Karpas-422 (cell line): ENCODE measurements around the gene ISOC1. TPM values are rescaled to one million over a fixed set of nuclear protein-coding genes. Genes with fewer than 3 reads are reported as not detected.

ENCODE experiments used
- DNase-seq: peaks from one replicate; pipeline ENCODE4 v3.0.0-alpha.2; 2015
- H2AFZ ChIP-seq: fragments of 200-600 bp; sonication (generic); 2 replicates; pipeline ENCODE4 v1.6.1; 2014; ENCODE audit warnings: antibody characterized with exemption, low read length, mixed read lengths
- H3K27ac ChIP-seq: fragments of 200-600 bp; sonication (generic); 2 replicates; pipeline ENCODE4 v1.5.1; 2014; ENCODE audit warnings: mild to moderate bottlenecking, low read length, moderate library complexity
- H3K27me3 ChIP-seq: fragments of 200-600 bp; sonication (generic); 2 replicates; pipeline ENCODE4 v1.6.1; 2014; ENCODE audit warnings: low read length, mixed read lengths
- H3K36me3 ChIP-seq: fragments of 200-600 bp; sonication (generic); 2 replicates; pipeline ENCODE4 v1.6.1; 2014; ENCODE audit warnings: low read length, mixed read lengths; ENCODE audit not compliant: insufficient read depth
- H3K4me1 ChIP-seq: fragments of 200-600 bp; sonication (generic); 2 replicates; pipeline ENCODE4 v1.6.1; 2014; ENCODE audit warnings: mild to moderate bottlenecking, low read length, mixed read lengths
- H3K4me2 ChIP-seq: fragments of 200-600 bp; sonication (generic); 2 replicates; pipeline ENCODE4 v1.6.1; 2014; ENCODE audit warnings: low read length, low read depth, mild to moderate bottlenecking; ENCODE audit not compliant: poor library complexity, severe bottlenecking
- H3K4me3 ChIP-seq: fragments of 200-600 bp; sonication (generic); 2 replicates; pipeline ENCODE4 v1.5.1; 2014; ENCODE audit warnings: mild to moderate bottlenecking, antibody characterized with exemption, low read length, mixed read lengths
- H3K79me2 ChIP-seq: fragments of 200-600 bp; sonication (generic); 2 replicates; pipeline ENCODE4 v1.6.1; 2014; ENCODE audit warnings: mild to moderate bottlenecking, low read length, mixed read lengths
- H3K9ac ChIP-seq: fragments of 200-600 bp; sonication (generic); 2 replicates; pipeline ENCODE4 v1.6.0; 2014; ENCODE audit warnings: low read length
- H3K9me2 ChIP-seq: fragments of 200-600 bp; sonication (generic), shearing (Covaris generic); replicated peaks from 2 replicates; pipeline ENCODE4 v1.6.0; 2014; ENCODE audit warnings: mild to moderate bottlenecking, low read length, moderate library complexity; ENCODE audit not compliant: insufficient read depth
- H3K9me3 ChIP-seq: fragments of 300-700, 200-600 bp; sonication (generic); 2 replicates; pipeline ENCODE4 v1.6.1; 2014; ENCODE audit warnings: low read length, mixed read lengths
- H4K20me1 ChIP-seq: fragments of 200-600 bp; sonication (generic); 2 replicates; pipeline ENCODE4 v1.6.1; 2014; ENCODE audit warnings: mild to moderate bottlenecking, antibody characterized with exemption, low read length, low read depth; ENCODE audit not compliant: insufficient read depth
- total RNA-seq: library from RNA; depleted of rRNA; stranded (reverse); fragments of >200 nt; shearing (Covaris generic); gene quantifications from 2 replicates; pipeline ENCODE4 v1.2.3, GENCODE V29; 2014; ENCODE audit warnings: low replicate concordance

Gene ISOC1
- total RNA-seq, 1 experiment from 2014 or later = 20.3 TPM

- Histone ChIP-seq H3K4me1 (peaks cover 16% of the 10 kb centered on the region), H3K36me3 (no peaks in the 10 kb centered on the region), H3K4me3 (no peak overlapping the region), H4K20me1 (no peaks in the 10 kb centered on the region), H3K4me2 (no peak overlapping the region), H3K79me2 (no peaks in the 10 kb centered on the region), H3K27me3 (no peaks in the 10 kb centered on the region), H3K9ac (no peak overlapping the region), H3K9me2 (no peaks in the 10 kb centered on the region), H3K27ac (no peak overlapping the region), H2AFZ (no peak overlapping the region), H3K9me3 (no peaks in the 10 kb centered on the region)
- no peak for DNase-seq
These were observed 28.0 kb downstream of the ISOC1 start for GRCh38 chr5:129122560-129122959.

- H3K36me3 ChIP-seq = no peaks in the 10 kb centered on the region
- no peaks in the 10 kb centered on the region for H3K9me3 ChIP-seq
- no peak overlapping the region for H2AFZ ChIP-seq
- H3K4me1 ChIP-seq = peaks cover 16% of the 10 kb centered on the region
- DNase-seq = no peak
- no peaks in the 10 kb centered on the region for H3K79me2 ChIP-seq
- H3K4me2 ChIP-seq = no peak overlapping the region
- no peak overlapping the region for H3K27ac ChIP-seq
- H3K4me3 ChIP-seq = no peak overlapping the region
- no peak overlapping the region for H3K9ac ChIP-seq
- H3K27me3 ChIP-seq = no peaks in the 10 kb centered on the region
- no peaks in the 10 kb centered on the region for H3K9me2 ChIP-seq
- no peaks in the 10 kb centered on the region for H4K20me1 ChIP-seq
These were observed 30.1 kb downstream of the ISOC1 start for GRCh38 chr5:129124608-129125007.

GRCh38 chr5:129125819-129126218 is 31.3 kb downstream of the ISOC1 start:
- no peak overlapping the region for H3K9ac ChIP-seq
- no peaks in the 10 kb centered on the region for H3K79me2 ChIP-seq
- H3K4me2 ChIP-seq = no peak overlapping the region
- no peak overlapping the region for H3K4me3 ChIP-seq
- H3K9me2 ChIP-seq = no peaks in the 10 kb centered on the region
- DNase-seq = peak; percentile 7
- H3K9me3 ChIP-seq = no peaks in the 10 kb centered on the region
- no peaks in the 10 kb centered on the region for H3K27me3 ChIP-seq
- peaks cover 13% of the 10 kb centered on the region for H3K4me1 ChIP-seq
- no peaks in the 10 kb centered on the region for H3K36me3 ChIP-seq
- H4K20me1 ChIP-seq = no peaks in the 10 kb centered on the region
- H3K27ac ChIP-seq = no peak overlapping the region
- H2AFZ ChIP-seq = no peak overlapping the region

GRCh38 chr5:129133553-129133952 is 39.0 kb downstream of the ISOC1 start:
- DNase-seq = no peak
- H4K20me1 ChIP-seq = no peaks in the 10 kb centered on the region
- H3K9me3 ChIP-seq = no peaks in the 10 kb centered on the region
- H3K4me3 ChIP-seq = no peak overlapping the region
- no peaks in the 10 kb centered on the region for H3K79me2 ChIP-seq
- no peaks in the 10 kb centered on the region for H3K9me2 ChIP-seq
- no peak overlapping the region for H3K27ac ChIP-seq
- H3K4me2 ChIP-seq = no peak overlapping the region
- no peaks in the 10 kb centered on the region for H3K36me3 ChIP-seq
- H3K27me3 ChIP-seq = no peaks in the 10 kb centered on the region
- H2AFZ ChIP-seq = no peak overlapping the region
- H3K9ac ChIP-seq = no peak overlapping the region
- H3K4me1 ChIP-seq = no peaks in the 10 kb centered on the region

GRCh38 chr5:129135633-129136032 is 41.1 kb downstream of the ISOC1 start:
- Histone ChIP-seq H3K4me3 (no peak overlapping the region), H3K27me3 (no peaks in the 10 kb centered on the region), H3K9me3 (no peaks in the 10 kb centered on the region), H3K9me2 (no peaks in the 10 kb centered on the region), H3K9ac (no peak overlapping the region), H3K36me3 (no peaks in the 10 kb centered on the region), H3K4me2 (no peak overlapping the region), H3K79me2 (no peaks in the 10 kb centered on the region), H4K20me1 (no peaks in the 10 kb centered on the region), H3K27ac (no peak overlapping the region), H2AFZ (no peak overlapping the region), H3K4me1 (no peaks in the 10 kb centered on the region)
- DNase-seq = peak; percentile 60

- H3K9me3 ChIP-seq = no peaks in the 10 kb centered on the region
- no peak overlapping the region for H3K9ac ChIP-seq
- no peaks in the 10 kb centered on the region for H3K4me1 ChIP-seq
- H3K36me3 ChIP-seq = no peaks in the 10 kb centered on the region
- H3K4me2 ChIP-seq = no peak overlapping the region
- no peak overlapping the region for H3K27ac ChIP-seq
- peak; percentile 9 for DNase-seq
- H4K20me1 ChIP-seq = no peaks in the 10 kb centered on the region
- no peak overlapping the region for H2AFZ ChIP-seq
- no peaks in the 10 kb centered on the region for H3K9me2 ChIP-seq
- H3K79me2 ChIP-seq = no peaks in the 10 kb centered on the region
- no peaks in the 10 kb centered on the region for H3K27me3 ChIP-seq
- H3K4me3 ChIP-seq = no peak overlapping the region
These were observed 43.1 kb downstream of the ISOC1 start for GRCh38 chr5:129137637-129138036.

- no peak overlapping the region for H3K27ac ChIP-seq
- H3K4me3 ChIP-seq = no peak overlapping the region
- H3K27me3 ChIP-seq = no peaks in the 10 kb centered on the region
- no peaks in the 10 kb centered on the region for H3K36me3 ChIP-seq
- H2AFZ ChIP-seq = no peak overlapping the region
- H3K9me3 ChIP-seq = no peaks in the 10 kb centered on the region
- H3K9me2 ChIP-seq = no peaks in the 10 kb centered on the region
- H3K79me2 ChIP-seq = no peaks in the 10 kb centered on the region
- DNase-seq = peak; percentile 12
- no peak overlapping the region for H3K9ac ChIP-seq
- no peak overlapping the region for H3K4me2 ChIP-seq
- no peaks in the 10 kb centered on the region for H3K4me1 ChIP-seq
- H4K20me1 ChIP-seq = no peaks in the 10 kb centered on the region
These were observed 46.5 kb downstream of the ISOC1 start for GRCh38 chr5:129141078-129141477.

GRCh38 chr5:129141696-129142095 is 47.1 kb downstream of the ISOC1 start:
- Histone ChIP-seq H3K4me3 (no peak overlapping the region), H3K9ac (no peak overlapping the region), H3K9me2 (no peaks in the 10 kb centered on the region), H3K9me3 (no peaks in the 10 kb centered on the region), H3K36me3 (no peaks in the 10 kb centered on the region), H3K4me1 (no peaks in the 10 kb centered on the region), H4K20me1 (no peaks in the 10 kb centered on the region), H3K4me2 (no peak overlapping the region), H3K79me2 (no peaks in the 10 kb centered on the region), H3K27ac (no peak overlapping the region), H3K27me3 (no peaks in the 10 kb centered on the region), H2AFZ (no peak overlapping the region)
- peak; percentile 29 for DNase-seq

GRCh38 chr5:129155876-129156275 is 61.3 kb downstream of the ISOC1 start:
- H3K27ac ChIP-seq = no peak overlapping the region
- no peak overlapping the region for H2AFZ ChIP-seq
- no peaks in the 10 kb centered on the region for H3K9me2 ChIP-seq
- no peak overlapping the region for H3K4me2 ChIP-seq
- no peaks in the 10 kb centered on the region for H3K36me3 ChIP-seq
- H4K20me1 ChIP-seq = no peaks in the 10 kb centered on the region
- H3K4me1 ChIP-seq = no peaks in the 10 kb centered on the region
- no peak overlapping the region for H3K4me3 ChIP-seq
- no peak for DNase-seq
- H3K9ac ChIP-seq = no peak overlapping the region
- H3K27me3 ChIP-seq = no peaks in the 10 kb centered on the region
- H3K79me2 ChIP-seq = no peaks in the 10 kb centered on the region
- no peaks in the 10 kb centered on the region for H3K9me3 ChIP-seq
